Measurements from ENCODE around the gene MUC5B.
A peak's percentile ranks its signal among the peaks of the same experiment; 100 is the strongest.
"Not testable (repeated sequence)": the region's sequence is repeated elsewhere in the genome, so short reads cannot be mapped to it uniquely, and the experiment has no call there.

Gene MUC5B

DNA sequence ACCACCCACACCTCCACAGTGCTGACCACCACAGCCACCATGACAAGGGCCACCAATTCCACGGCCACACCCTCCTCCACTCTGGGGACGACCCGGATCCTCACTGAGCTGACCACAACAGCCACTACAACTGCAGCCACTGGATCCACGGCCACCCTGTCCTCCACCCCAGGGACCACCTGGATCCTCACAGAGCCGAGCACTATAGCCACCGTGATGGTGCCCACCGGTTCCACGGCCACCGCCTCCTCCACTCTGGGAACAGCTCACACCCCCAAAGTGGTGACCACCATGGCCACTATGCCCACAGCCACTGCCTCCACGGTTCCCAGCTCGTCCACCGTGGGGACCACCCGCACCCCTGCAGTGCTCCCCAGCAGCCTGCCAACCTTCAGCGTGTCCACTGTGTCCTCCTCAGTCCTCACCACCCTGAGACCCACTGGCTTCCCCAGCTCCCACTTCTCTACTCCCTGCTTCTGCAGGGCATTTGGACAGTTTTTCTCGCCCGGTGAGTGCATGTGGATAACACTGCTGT, 28.4 kb downstream of the MUC5B start:
- no peak for DNase-seq (ENCODE audit: low spot score)

DNA sequence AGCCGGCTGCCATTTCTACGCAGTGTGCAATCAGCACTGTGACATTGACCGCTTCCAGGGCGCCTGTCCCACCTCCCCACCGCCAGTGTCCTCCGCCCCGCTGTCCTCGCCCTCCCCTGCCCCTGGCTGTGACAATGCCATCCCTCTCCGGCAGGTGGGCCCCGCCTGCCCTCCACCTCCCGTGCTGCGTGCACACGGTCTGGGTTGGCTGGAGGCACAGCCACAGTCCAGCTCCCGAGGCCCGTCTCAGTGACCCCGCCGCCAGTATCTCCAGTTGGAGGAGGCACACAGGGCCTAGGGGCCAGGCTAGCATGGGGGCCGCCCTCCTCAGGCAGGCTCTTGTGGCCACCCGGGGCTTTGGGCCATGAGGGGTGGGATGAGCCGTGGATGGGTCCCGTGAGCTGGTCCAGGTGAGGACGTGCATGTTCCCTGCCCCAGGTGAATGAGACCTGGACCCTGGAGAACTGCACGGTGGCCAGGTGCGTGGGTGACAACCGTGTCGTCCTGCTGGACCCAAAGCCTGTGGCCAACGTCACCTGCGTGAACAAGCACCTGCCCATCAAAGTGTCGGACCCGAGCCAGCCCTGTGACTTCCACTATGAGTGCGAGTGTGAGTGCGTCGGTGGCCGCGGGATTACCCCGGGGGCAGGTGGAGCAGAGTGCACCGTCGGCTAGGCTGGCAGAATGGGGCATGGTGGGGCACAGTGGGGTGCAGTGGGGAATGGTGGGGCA, 29.7 kb downstream of the MUC5B start:
- DNase-seq (ENCODE audit: low spot score): no peak

DNA sequence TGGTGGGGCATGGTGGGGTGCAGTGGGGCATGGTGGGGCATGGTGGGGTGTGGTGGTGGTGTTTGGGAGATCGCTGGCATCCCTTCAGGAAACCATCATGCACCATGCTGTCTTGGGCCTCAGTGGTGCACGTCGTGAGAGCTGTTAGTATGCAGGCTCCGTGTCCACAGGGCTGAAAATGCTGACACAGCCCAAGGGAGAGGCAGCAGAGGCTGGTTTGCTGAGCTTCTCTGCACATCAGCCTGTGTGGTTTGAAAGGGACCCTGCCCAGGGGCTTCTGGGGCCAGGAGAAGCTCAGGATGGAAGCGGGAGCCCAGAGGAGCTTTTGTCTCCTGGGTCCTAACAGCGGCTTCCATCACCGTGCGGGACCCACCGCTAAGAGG, 30.2 kb downstream of the MUC5B start:
- no peak for DNase-seq (ENCODE audit: low spot score)

DNA sequence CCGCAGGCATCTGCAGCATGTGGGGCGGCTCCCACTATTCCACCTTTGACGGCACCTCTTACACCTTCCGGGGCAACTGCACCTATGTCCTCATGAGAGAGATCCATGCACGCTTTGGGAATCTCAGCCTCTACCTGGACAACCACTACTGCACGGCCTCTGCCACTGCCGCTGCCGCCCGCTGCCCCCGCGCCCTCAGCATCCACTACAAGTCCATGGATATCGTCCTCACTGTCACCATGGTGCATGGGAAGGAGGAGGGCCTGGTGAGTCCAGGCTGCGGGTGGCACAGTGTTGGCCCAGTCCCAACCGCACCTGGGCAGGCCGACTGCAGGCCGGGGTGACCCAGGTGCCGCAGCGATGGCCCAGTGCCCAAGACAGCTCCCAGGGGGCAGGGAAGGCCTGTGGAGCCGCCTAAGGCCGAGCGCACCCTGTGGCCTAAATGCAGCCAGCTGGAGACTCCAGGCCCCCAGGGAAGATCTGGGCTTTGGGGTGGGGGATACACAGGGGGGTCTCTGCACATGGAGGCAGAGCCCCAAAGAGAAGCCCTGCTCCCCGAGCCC, 31.3 kb downstream of the MUC5B start:
- DNase-seq (ENCODE audit: low spot score): no peak

DNA sequence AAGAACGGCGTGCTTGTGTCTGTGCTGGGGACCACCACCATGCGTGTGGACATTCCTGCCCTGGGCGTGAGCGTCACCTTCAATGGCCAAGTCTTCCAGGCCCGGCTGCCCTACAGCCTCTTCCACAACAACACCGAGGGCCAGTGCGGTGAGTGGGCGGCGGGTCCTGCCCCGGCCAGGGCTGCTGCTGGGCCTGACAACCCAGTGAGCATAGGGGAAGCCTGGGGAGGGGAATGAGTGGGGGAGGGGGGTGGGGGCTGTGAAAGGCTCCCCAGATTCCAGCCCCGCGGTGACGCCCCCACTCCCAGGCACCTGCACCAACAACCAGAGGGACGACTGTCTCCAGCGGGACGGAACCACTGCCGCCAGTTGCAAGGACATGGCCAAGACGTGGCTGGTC, 31.9 kb downstream of the MUC5B start:
- no peak for DNase-seq (ENCODE audit: low spot score)

DNA sequence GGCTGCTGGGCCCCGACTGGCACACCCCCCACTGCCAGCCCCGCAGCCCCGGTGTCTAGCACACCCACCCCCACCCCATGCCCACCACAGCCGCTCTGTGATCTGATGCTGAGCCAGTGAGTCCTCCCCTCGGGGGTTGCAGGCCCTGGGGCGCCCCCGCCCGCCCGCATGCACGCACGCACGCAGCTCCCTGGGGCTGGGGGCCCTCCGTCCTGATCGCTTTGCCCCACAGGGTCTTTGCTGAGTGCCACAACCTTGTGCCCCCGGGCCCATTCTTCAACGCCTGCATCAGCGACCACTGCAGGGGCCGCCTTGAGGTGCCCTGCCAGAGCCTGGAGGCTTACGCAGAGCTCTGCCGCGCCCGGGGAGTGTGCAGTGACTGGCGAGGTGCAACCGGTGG, 32.3 kb downstream of the MUC5B start:
- DNase-seq (ENCODE audit: low spot score): no peak

DNA sequence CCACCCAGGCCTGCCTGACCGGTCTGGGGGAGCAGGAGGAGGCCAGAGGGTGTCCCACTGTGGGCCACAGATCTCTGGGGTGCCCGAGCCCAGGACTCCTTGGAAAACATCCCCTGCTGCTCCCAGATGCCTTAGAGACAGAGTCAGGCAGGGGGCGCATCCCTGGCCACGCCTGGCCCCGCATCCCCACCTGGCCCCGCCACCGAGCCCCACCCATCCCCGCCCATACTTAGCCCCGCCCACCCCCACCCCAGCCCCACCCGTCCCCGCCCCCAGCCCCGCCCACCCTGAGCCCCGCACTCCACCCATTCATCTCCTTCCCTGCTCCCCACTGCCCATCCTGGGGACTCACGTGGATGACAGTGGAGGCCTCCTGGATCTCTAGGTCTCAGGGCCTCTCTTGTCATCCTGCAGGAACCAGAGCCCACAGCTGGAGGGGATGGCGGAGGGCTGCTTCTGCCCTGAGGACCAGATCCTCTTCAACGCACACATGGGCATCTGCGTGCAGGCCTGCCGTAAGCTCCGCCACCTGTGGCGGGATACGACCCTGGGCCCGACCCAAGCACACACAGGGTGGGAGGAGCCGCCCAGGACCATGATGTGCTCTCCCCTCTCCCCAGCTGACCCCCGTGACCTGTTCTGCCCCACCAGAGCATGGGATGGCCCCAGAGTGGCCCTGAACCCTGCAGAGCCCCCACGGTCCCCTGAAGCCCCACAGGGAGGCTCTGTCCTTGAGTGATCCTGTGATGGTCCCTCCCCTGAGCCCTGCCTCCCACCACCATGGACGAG, 33.6 kb downstream of the MUC5B start:
- no peak for DNase-seq (ENCODE audit: low spot score)

DNA sequence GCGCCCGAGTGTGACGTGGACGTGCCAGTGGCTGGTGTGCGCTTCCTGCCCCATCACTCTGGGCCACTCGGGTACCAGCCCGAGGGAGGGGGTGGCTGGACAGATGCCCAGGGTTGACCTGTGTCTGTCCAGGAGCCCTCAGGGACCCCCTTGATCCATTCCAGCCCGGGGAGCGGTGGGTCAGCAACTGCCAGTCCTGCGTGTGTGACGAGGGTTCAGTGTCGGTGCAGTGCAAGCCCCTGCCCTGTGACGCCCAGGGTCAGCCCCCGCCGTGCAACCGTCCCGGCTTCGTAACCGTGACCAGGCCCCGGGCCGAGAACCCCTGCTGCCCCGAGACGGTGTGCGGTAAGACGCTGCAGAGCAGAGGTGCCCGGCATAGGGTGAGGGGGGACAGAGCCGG, 34.5 kb downstream of the MUC5B start:
- no peak for DNase-seq (ENCODE audit: low spot score)

DNA sequence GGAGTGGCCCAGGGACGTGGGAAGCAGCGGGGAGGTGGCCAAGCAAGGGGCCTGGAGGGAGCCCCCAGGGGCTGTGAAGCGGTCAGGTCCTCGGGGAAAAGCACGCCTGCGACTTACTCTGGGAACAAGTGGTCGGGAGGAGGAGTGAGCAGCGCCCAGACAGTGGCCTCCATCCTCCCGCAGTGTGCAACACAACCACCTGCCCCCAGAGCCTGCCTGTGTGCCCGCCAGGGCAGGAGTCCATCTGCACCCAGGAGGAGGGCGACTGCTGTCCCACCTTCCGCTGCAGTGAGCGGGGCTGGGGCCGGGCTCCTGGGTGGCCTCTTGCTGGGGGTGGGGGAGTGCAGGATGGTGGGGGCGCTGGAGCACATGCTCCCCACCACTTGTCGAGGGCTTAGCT, 35.0 kb downstream of the MUC5B start:
- no peak for DNase-seq (ENCODE audit: low spot score)

DNA sequence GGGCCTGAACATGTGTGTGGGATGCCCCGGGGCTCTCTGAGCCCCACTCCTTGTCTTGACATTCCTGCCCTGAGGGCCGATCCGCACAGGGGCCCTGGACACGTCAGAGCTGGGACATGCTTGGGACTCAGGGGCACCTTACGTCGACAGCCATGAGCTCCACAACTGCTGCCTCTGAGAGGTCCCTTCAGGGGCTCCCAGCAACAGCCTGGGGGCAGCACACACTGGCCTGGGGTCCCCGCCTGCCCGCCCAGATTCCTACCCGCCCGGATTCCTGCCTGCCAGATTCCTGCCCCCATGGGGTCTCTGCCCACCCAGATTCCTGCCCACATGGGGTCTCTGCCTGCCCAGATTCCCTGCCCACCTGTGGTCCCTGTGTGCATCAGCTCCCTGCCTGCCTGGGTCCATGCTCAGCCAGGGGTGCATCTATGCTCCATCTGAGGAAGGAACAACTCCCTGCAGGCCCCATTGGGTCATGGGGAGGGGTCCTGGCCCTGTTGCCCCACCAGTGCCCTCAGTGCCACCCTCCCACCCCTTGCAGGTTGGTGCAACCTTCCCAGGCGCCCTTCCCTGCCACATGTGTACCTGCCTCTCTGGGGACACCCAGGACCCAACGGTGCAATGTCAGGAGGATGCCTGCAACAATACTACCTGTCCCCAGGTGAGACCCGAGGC, 35.7 kb downstream of the MUC5B start:
- DNase-seq (ENCODE audit: low spot score): no peak

DNA sequence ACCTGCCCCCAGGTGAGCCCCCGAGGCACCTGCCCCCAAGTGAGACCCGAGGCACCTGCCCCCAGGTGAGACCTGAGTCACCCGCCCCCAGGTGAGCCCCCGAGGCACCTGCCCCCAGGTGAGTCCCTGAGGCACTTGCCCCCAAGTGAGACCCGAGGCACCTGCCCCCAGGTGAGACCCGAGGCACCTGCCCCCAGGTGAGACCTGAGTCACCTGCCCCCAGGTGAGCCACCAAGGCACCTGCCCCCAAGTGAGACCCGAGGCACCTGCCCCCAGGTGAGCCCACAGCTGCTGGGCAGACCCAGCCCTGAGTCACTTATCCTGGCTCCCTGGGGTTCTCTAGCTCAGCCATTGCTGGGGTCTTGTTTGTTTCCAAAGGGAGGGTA, 36.2 kb downstream of the MUC5B start:
- no peak for DNase-seq (ENCODE audit: low spot score)

DNA sequence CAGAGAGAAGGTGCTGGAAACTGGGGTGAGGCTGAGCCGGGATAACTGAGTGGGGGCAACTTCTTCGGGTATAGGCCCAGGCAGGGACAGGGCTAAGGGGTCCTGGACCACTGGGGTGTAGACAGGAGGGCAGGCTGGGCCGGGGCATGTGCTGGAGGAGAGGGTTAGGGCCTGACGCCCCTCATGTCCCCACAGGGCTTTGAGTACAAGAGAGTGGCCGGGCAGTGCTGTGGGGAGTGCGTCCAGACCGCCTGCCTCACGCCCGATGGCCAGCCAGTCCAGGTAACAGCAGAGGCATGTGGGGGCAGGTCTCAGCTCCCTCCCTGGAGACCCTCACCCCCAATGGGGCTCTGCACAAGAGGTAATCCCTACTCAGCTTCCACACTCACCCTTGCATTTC, 36.7 kb downstream of the MUC5B start:
- no peak for DNase-seq (ENCODE audit: low spot score)

DNA sequence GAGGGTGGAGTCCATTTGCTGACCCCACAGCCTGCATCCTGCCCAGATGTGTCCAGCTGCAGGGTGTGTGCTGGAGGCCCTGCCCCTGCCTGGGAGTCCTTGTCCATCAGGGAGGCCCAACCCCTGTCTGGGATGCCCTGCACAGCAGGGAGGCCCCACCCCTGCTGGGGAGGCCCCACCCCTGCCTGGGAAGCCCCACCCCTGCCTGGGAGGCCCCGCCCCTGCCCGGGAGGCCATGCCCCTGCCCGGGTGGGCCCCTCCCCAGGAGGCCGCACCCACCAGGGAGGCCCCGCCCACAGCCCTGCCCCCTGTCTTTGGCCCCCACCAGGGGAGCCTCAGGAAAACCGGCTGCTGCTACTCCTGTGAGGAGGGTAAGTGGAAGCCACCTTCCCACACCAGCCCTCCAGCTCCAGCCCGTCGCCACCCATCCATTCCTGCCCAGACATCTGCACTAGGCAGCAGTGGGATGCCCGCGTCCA, 37.2 kb downstream of the MUC5B start:
- DNase-seq (ENCODE audit: low spot score): no peak

DNA sequence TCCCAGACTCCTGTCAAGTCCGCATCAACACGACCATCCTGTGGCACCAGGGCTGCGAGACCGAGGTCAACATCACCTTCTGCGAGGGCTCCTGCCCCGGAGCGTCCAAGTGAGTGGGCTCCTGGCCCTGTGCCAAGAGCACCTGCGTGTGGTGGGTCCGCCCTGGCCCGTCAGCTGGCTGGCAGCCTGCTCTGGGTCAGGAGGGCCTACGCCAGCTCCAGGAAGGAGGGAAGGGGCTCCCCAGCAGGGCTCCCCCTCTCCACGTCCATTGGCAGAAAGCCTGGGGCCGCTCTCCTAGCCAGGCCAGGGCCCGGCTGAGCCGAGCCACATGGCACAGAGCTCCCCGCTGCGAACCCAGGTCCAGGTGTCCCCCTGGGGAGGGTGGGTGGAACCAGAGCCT, 37.8 kb downstream of the MUC5B start:
- no peak for DNase-seq (ENCODE audit: low spot score)

DNA sequence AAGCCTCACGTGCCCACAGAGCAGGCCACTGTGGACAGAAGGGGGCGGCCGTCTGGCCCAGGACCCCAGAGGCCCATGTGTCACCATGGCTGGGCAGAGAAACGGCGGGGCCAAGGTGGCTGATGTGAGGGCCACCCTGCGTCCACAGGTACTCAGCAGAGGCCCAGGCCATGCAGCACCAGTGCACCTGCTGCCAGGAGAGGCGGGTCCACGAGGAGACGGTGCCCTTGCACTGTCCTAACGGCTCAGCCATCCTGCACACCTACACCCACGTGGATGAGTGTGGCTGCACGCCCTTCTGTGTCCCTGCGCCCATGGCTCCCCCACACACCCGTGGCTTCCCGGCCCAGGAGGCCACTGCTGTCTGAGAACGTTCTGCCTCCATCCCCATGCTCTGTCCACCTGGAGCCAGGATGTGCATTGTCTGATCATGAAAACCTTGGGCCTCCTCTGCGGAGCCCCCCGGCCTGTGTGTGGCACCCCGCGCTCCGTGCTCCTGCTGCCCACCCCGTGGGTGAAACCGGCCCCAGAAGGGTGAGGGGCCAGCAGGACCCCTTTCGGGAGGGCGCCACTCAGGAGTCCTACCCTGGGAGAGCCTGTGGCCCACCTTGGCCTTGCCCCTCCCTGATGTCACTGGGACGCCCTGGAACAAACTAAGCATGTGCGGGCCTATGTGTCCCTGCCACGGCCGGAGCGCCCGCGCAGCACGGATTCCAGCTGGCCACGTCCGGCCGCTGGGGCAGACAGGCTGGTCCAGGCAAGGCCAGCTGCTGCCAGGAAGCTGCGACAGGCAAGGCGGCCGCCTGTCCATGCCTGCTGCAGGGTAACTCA, 38.6 kb downstream of the MUC5B start:
- DNase-seq (ENCODE audit: low spot score): no peak

DNA sequence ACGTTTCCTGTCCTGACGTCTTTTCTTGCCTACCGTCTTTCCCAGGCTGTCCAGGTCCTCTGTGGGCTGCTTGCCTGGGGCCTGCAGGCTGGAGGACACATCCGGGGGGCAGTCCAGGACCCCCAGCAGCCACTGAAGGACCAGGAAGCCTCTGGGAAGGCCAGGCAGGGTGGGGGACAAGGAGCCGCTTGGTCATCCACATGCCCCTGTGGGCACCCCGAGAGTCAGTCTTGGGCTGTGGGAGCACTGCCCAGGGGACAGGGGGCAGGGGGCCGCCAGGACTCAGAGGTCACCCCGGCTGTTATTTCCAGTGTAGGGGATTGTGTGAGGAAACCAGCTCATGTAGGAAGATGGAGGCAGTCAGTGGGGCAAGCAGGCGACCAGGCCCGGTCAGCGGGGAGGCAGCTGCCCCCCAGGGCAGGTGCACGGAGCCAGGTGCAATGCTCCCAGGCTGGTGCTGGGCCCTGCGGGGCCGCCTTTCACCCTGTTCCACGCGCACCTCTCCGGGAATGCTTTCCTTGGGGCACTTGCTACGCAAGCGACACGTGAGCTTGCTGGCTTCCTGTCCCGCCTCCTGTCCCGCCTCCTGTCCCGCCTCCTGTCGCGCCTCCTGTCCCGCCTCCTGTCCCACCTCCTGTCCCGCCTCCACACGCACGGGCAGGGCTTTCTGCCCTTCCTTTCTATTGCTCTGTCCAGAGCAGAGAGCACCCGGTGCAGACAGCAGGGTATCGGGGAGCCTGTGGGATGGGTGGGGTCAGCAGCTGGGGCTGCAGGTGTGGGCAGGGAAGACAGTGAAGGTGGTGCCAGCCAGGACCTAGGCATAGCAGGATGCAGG, 39.5 kb downstream of the MUC5B start:
- DNase-seq (ENCODE audit: low spot score): peak; percentile 92

DNA sequence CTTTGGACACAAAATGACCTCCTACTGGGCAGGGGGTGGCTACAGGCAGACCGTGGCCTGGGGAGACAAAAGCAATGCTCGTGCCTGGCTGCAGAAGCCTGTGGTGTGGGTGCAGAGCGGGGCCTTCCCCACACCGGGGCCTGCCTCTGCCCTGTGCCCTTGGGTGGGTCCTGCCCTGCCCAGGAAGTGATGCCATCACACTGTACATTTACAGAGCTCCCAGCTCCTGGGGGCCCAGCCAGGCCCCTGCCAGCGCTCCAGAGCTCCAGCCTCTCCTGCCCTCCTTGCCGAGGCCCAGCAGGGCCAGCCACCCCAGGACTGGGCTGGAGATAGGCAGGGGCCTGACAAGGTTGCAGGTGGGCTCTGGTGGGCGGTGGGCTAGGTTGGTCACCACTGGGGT, 40.1 kb downstream of the MUC5B start:
- DNase-seq (ENCODE audit: low spot score): no peak

DNA sequence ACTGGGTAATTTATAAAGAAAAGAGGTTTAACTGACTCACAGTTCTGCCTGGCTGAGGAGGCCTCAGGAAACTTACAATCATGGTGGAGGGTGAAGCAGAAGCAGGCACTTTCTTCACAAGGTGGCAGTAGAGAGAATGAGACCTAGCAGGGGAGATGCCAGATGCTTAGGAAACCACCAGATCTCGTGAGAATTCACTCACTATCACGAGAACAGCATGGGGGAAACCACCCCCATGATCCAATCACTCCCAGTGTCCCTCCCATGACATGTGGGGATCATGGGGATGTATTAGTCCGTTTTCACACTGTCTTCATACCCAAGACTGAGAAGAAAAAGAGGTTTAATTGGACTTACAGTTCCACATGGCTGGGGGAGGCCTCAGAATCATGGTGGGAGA, 41.6 kb downstream of the MUC5B start:
- peak; percentile 32 for DNase-seq (ENCODE audit: low spot score)

DNA sequence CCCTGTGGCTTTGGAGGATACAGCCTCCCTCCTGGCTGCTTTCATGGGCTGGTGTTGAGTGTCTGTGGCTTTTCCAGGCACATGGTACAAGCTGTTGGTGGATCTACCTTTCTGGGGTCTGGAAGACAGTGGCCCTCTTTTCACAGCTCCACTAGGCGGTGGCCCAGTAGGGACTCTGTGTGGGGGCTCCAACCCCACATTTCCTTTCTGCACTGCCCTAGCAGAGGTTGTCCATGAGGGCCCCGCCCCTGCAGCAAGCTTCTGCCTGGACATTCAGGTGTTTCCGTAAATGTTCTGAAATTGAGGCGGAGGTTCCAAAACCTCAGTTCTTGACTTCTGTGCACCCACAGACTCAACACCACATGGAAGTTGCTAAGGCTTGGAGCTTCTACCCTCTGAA, 42.6 kb downstream of the MUC5B start:
- DNase-seq (ENCODE audit: low spot score): not testable (repeated sequence)

DNA sequence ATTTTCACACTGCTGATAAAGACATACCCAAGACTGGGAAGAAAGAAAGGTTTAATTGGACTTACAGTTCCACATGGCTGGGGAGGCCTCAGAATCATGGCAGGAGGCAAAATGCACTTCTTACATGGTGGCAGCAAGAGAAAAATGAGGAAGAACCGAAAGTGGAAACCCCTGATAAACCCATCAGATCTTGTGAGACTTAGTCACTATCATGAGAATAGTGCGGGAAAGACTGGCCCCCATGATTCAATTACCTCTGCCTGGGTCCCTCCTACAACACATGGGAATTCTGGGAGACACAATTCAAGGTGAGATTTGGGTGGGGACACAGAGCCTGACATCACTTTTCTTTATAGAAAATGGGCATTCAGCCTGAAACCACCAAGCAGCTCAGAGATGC, 44.1 kb downstream of the MUC5B start:
- not testable (repeated sequence) for DNase-seq (ENCODE audit: low spot score)
